Breast epithelium (tissue), 4 donors: ENCODE data around the gene RERE. TPM values are rescaled to one million over a fixed set of nuclear protein-coding genes. Genes with fewer than 3 reads are reported as not detected.
A peak's percentile ranks its signal among the peaks of the same experiment; 100 is the strongest.

Experiments used
- DNase-seq, 2 donors: peaks; one replicate each; pipeline ENCODE4 v3.0.0-alpha.2; 2019; ENCODE audit warnings: low spot score in 2 of 2
- H3K27ac ChIP-seq, 2 donors: fragments of 200-600 bp; sonication (generic) in 1 of 2; one replicate each; pipeline ENCODE4 v1.5.1; 2016 to 2019; ENCODE audit warnings: mild to moderate bottlenecking in 1 of 2
- H3K27me3 ChIP-seq, 2 donors: fragments of 200-600 bp; sonication (generic) in 1 of 2; one replicate each; pipeline versions ENCODE4 v1.5.1 to v1.6.0; 2017 to 2019; ENCODE audit warnings: control low read depth in 1 of 2, mild to moderate bottlenecking in 1 of 2
- H3K36me3 ChIP-seq: fragments of 200-600 bp; one replicate; pipeline ENCODE4 v1.5.1; 2019
- H3K4me1 ChIP-seq, 2 donors: fragments of 200-600 bp; sonication (generic); one replicate each; pipeline ENCODE4 v1.5.1; 2016 to 2019; ENCODE audit warnings: control low read depth in 1 of 2
- H3K4me3 ChIP-seq, 3 donors: fragments of 200-600 bp; sonication (generic); 1 replicate in 2 of 3; 2 replicates in 1 of 3; pipeline ENCODE4 v1.5.1; 2016 to 2019; ENCODE audit warnings: mild to moderate bottlenecking in 3 of 3, moderate library complexity in 2 of 3
- H3K9me3 ChIP-seq, 2 donors: fragments of 200-600 bp; sonication (generic) in 1 of 2; one replicate each; pipeline ENCODE4 v1.5.1; 2016 to 2019; ENCODE audit warnings: control low read depth in 1 of 2
- POLR2A ChIP-seq: fragments of 450-650 bp; IDR thresholded peaks from one replicate; pipeline ENCODE4 v1.6.1; 2016; ENCODE audit warnings: antibody characterized with exemption, mild to moderate bottlenecking, moderate library complexity
- POLR2AphosphoS5 ChIP-seq, 3 donors: sonication (generic); formaldehyde crosslinking; IDR thresholded peaks; one replicate each; pipeline ENCODE4 v1.6.1; 2017; ENCODE audit warnings: antibody characterized with exemption in 3 of 3
- intact Hi-C: fragments of 100-400 bp; cut with DNase I; formaldehyde crosslinking; loops from one replicate; pipeline ENCODE4 v1.15.1; 2023; ENCODE audit warnings: low total_unique reads
- total RNA-seq, 3 donors: library from RNA; depleted of rRNA; stranded (reverse); fragments of >200 nt; gene quantifications; one replicate each; pipeline ENCODE4 v1.1.0, GENCODE V29; 2016
- TF ChIP-seq, protein P1 (sequence below), 3 donors: fragments of 450-650 bp; IDR thresholded peaks; one replicate each; pipeline ENCODE4 v1.5.1; 2016 to 2017; ENCODE audit warnings: antibody characterized with exemption in 3 of 3, mild to moderate bottlenecking in 3 of 3, moderate library complexity in 3 of 3

RERE gene
- total RNA-seq, 3 donors from 2014 or later = 65.8 to 166 (median 123) TPM

- H3K9me3 ChIP-seq = no peaks in the 10 kb centered on the region
- H3K36me3 ChIP-seq = no peaks in the 10 kb centered on the region
- H3K27ac ChIP-seq = peak overlapping the region; percentile 98 to 99
- H3K27me3 ChIP-seq = no peaks in the 10 kb centered on the region
- intact Hi-C loops = no loop called here
- no peak for DNase-seq
- H3K4me1 ChIP-seq = peaks cover 8 to 12% of the 10 kb centered on the region in 2 donors
- peak overlapping the region; percentile 87 to 97 (median 96) for H3K4me3 ChIP-seq
- TF ChIP-seq POLR2A = no peak
- TF ChIP-seq, protein P1, sequence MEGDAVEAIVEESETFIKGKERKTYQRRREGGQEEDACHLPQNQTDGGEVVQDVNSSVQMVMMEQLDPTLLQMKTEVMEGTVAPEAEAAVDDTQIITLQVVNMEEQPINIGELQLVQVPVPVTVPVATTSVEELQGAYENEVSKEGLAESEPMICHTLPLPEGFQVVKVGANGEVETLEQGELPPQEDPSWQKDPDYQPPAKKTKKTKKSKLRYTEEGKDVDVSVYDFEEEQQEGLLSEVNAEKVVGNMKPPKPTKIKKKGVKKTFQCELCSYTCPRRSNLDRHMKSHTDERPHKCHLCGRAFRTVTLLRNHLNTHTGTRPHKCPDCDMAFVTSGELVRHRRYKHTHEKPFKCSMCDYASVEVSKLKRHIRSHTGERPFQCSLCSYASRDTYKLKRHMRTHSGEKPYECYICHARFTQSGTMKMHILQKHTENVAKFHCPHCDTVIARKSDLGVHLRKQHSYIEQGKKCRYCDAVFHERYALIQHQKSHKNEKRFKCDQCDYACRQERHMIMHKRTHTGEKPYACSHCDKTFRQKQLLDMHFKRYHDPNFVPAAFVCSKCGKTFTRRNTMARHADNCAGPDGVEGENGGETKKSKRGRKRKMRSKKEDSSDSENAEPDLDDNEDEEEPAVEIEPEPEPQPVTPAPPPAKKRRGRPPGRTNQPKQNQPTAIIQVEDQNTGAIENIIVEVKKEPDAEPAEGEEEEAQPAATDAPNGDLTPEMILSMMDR (IDR thresholded peaks at IDR 0.05) = no peak
- no peak for TF ChIP-seq POLR2AphosphoS5 (IDR thresholded peaks at IDR 0.05)
Observed at GRCh38 chr1:8420318-8420717, 397.1 kb downstream of the RERE start.

GRCh38 chr1:8419861-8420260 lies 397.6 kb downstream of the RERE start:
- no peaks in the 10 kb centered on the region for H3K27me3 ChIP-seq
- H3K4me3 ChIP-seq = peak overlapping the region; percentile 87 to 97 (median 96)
- intact Hi-C loops = loop anchor here (5.0 kb wide), 1 partner anchor 47 kb away; no protein-coding TSS in a partner anchor
- peaks cover 5 to 12% of the 10 kb centered on the region in 2 donors for H3K4me1 ChIP-seq
- H3K27ac ChIP-seq = peak overlapping the region; percentile 98 to 99
- TF ChIP-seq, protein P1 (IDR thresholded peaks at IDR 0.05) = no peak
- TF ChIP-seq POLR2AphosphoS5 (IDR thresholded peaks at IDR 0.05) = no peak
- TF ChIP-seq POLR2A = no peak
- H3K36me3 ChIP-seq = no peaks in the 10 kb centered on the region
- no peak for DNase-seq
- no peaks in the 10 kb centered on the region for H3K9me3 ChIP-seq

DNA sequence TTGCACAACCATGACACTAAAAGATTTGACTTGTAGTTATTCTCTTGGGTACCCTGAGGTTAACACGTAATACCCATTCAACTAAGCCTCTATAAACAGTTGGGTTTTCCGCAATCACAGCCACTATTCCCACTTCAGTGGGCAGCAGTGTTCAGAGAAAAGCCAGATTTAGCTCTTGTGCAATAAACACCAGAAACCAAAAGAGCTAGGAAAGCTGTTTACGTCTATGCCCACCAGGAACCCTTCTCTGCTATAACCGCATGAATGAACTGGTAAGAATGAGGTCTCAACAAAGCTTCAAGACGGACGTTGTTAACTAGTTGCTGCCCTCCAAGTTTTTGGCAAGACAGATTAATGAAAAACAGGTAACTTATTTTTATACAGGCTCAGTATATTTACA lies 398.3 kb downstream of the RERE start:
- H3K27ac ChIP-seq = peak overlapping the region; percentile 98 to 99
- H3K4me1 ChIP-seq = peaks cover 0 to 12% of the 10 kb centered on the region in 2 donors
- no peaks in the 10 kb centered on the region for H3K27me3 ChIP-seq
- H3K4me3 ChIP-seq = peak overlapping the region; percentile 87 to 97 (median 96)
- no peaks in the 10 kb centered on the region for H3K9me3 ChIP-seq
- TF ChIP-seq, protein P1 (IDR thresholded peaks at IDR 0.05) = no peak
- TF ChIP-seq POLR2AphosphoS5 (IDR thresholded peaks at IDR 0.05) (peak in 1 of 3 donors; percentile 34), POLR2A (no peak)
- H3K36me3 ChIP-seq = no peaks in the 10 kb centered on the region
- intact Hi-C loops = loop anchor here (5.0 kb wide), 1 partner anchor 48 kb away; no protein-coding TSS in a partner anchor
- no peak for DNase-seq

DNA sequence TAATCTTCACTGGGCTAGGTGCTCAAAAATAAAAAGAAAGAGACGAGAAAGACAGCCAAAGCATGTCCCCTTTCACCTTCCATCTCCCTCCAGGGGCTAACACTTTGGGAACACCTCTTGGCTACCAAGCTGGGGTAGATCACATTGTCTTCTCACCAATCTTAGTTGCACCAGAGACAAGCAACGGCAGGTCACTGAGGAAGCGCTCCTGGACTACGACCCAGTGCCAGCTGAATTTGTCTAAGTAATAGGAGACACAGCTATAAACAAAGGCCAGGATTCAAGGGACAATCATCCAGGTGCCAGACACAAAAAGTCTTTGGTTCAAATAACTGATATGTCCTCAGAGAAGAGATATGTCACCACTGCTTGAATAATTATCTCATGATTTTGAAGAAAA lies 399.1 kb downstream of the RERE start:
- H3K4me3 ChIP-seq = peak overlapping the region in 1 of 3 donors; percentile 96
- no peaks in the 10 kb centered on the region for H3K9me3 ChIP-seq
- intact Hi-C loops = loop anchor here (5.0 kb wide), 1 partner anchor 49 kb away; no protein-coding TSS in a partner anchor
- no peak for DNase-seq
- peak overlapping the region; percentile 31 to 99 for H3K27ac ChIP-seq
- H3K36me3 ChIP-seq = no peaks in the 10 kb centered on the region
- TF ChIP-seq, protein P1 (IDR thresholded peaks at IDR 0.05) = no peak
- no peak for TF ChIP-seq POLR2A
- TF ChIP-seq POLR2AphosphoS5 (IDR thresholded peaks at IDR 0.05) = no peak
- H3K27me3 ChIP-seq = no peaks in the 10 kb centered on the region
- peaks cover 0 to 12% of the 10 kb centered on the region in 2 donors for H3K4me1 ChIP-seq

- no peaks in the 10 kb centered on the region for H3K36me3 ChIP-seq
- H3K9me3 ChIP-seq = no peaks in the 10 kb centered on the region
- H3K4me1 ChIP-seq = peaks cover 0 to 12% of the 10 kb centered on the region in 2 donors
- intact Hi-C loops = loop anchor here (5.0 kb wide), 1 partner anchor 50 kb away; no protein-coding TSS in a partner anchor
- no peak for DNase-seq
- no peak for TF ChIP-seq POLR2A
- TF ChIP-seq, protein P1 (IDR thresholded peaks at IDR 0.05) = no peak
- no peak for TF ChIP-seq POLR2AphosphoS5 (IDR thresholded peaks at IDR 0.05)
- peak overlapping the region in 1 of 3 donors; percentile 29 for H3K4me3 ChIP-seq
- H3K27me3 ChIP-seq = no peaks in the 10 kb centered on the region
- peak overlapping the region; percentile 31 to 99 for H3K27ac ChIP-seq
Observed at GRCh38 chr1:8417625-8418024, 399.8 kb downstream of the RERE start.
